Nephron (organoid): ENCODE measurements around the gene ATMIN.
A peak's percentile ranks its signal among the peaks of the same experiment; 100 is the strongest.

Experiments used
- H3K27ac Mint-ChIP-seq, 3 experiments: 2 replicates each; pipeline ENCODE4 v1.8.0; 2020; ENCODE audit warnings: mixed read lengths in 3 of 3, mild to moderate bottlenecking in 2 of 3, moderate library complexity in 1 of 3
- H3K27me3 Mint-ChIP-seq: 2 replicates; pipeline ENCODE4 v1.8.0; 2021; ENCODE audit warnings: low read depth, mild to moderate bottlenecking, moderate library complexity, mixed read lengths
- H3K36me3 Mint-ChIP-seq: 2 replicates; pipeline ENCODE4 v1.8.0; 2020; ENCODE audit warnings: low read depth, mixed read lengths
- H3K4me1 Mint-ChIP-seq: 2 replicates; pipeline ENCODE4 v1.8.0; 2020; ENCODE audit warnings: mixed read lengths
- H3K4me3 Mint-ChIP-seq, 3 experiments: 2 replicates each; pipeline ENCODE4 v1.8.0; 2020; ENCODE audit warnings: mild to moderate bottlenecking in 3 of 3, mixed read lengths in 3 of 3, moderate library complexity in 2 of 3
- H3K9me3 Mint-ChIP-seq: 2 replicates; pipeline ENCODE4 v1.8.0; 2020; ENCODE audit warnings: mixed read lengths
- CTCF ChIP-seq, 3 experiments: fragments of 200-600 bp; sonication (generic); IDR thresholded peaks; one replicate each; pipeline ENCODE4 v1.5.0; 2021; ENCODE audit warnings: antibody characterized with exemption in 3 of 3; ENCODE audit not compliant: unreplicated experiment in 3 of 3

Gene ATMIN

DNA sequence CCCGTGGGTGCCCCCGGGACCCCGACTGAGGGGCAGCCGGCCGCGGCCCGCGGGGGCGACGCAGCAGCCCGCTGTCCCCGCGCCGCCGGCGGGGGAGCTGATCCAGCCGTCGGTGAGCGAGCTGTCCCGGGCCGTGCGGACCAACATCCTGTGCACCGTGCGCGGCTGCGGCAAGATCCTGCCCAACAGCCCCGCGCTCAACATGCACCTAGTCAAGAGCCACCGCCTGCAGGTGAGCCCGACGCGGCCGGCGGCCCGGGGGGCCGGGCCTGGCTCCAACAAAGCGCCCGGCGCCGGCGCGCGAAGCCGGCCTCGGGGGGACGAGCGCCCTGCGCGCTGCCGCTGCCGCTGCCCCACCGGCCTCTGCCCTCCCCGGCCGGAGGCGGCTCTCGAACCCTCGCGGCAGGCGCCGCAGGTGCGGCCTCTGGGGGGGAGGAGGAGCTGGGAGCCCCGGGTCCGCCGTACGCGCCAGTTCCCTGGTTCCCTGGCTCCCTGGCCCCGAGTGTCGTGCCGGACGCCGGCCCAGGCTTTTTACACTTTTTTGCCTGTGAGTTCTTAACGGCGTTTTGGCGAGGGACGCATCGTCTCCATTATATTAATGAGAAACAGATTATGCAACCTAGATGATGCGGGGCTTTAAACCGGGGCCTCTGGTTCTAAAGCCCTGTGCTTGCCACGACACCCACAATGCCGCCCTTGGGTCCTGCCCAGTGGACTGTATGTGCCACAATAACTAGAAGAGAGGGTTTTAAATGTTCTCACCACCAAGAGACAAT is 521 bp downstream of the ATMIN start:
- H3K36me3 Mint-ChIP-seq: peaks cover 40% of the 10 kb centered on the region
- H3K4me3 Mint-ChIP-seq: peak overlapping the region; percentile 89 to 92 (median 91)
- no peak for TF ChIP-seq CTCF (IDR thresholded peaks at IDR 0.05; ENCODE audit: unreplicated experiment in 3 of 3)
- no peaks in the 10 kb centered on the region for H3K9me3 Mint-ChIP-seq
- peaks cover 22% of the 10 kb centered on the region for H3K4me1 Mint-ChIP-seq
- H3K27ac Mint-ChIP-seq: peak overlapping the region; percentile 40 to 90 (median 78)
- no peaks in the 10 kb centered on the region for H3K27me3 Mint-ChIP-seq

DNA sequence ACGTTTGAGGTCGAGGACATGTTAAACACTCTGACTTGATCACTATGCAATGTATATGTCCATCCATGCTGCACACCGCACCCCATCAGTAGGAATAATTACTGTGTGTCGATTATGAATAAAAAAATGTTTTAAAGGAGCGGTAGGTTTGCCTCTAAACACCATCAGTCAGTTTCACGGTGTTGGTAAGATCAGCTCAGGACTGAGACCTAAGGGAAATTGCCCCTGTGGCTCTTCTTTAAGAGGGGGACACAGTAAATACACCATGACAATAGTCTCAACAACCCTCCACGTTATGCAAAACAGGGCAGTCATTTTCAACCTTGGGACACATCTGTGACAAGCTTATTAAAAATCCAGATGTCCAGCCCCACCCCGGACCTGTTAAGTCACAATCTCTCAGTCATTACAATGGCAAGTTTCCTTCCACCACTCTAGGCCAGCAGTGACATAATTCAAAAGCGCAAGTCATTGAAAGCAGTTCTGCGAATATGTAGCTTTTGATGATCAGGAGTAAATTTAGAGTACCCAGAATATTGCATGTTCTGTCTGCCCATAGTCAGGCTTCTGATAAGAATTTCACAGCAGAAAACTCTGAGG is 1.2 kb downstream of the ATMIN start:
- TF ChIP-seq CTCF (IDR thresholded peaks at IDR 0.05; ENCODE audit: unreplicated experiment in 3 of 3): no peak
- H3K4me3 Mint-ChIP-seq: peak overlapping the region; percentile 89 to 92 (median 91)
- peak overlapping the region; percentile 40 to 90 (median 78) for H3K27ac Mint-ChIP-seq
- peaks cover 39% of the 10 kb centered on the region for H3K36me3 Mint-ChIP-seq
- H3K27me3 Mint-ChIP-seq: no peaks in the 10 kb centered on the region
- no peaks in the 10 kb centered on the region for H3K9me3 Mint-ChIP-seq
- peaks cover 22% of the 10 kb centered on the region for H3K4me1 Mint-ChIP-seq

DNA sequence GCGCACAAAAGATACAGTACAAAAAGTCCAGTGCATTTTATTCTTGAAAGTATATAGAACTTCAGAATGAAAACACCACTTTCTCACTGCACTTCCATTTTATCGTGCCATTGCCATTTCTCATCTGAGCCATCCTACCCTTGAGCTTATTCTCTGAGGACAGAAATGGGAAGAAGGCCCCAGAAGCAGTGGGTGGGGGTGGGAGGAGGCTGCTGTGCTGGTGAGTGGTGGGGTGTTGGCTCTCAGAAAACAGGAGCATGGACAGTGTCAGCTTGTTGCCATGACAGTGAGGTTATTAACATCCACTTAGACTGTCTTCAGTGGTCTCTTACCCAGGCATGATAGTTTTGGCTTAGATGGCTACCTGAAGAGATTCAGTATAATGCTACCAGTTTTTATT is 4.5 kb downstream of the ATMIN start:
- peaks cover 65% of the 10 kb centered on the region for H3K36me3 Mint-ChIP-seq
- peak overlapping the region in 1 of 3 experiments; percentile 29 for H3K27ac Mint-ChIP-seq
- no peaks in the 10 kb centered on the region for H3K9me3 Mint-ChIP-seq
- peak overlapping the region; percentile 8 to 59 (median 30) for H3K4me3 Mint-ChIP-seq
- H3K27me3 Mint-ChIP-seq: no peaks in the 10 kb centered on the region
- no peak for TF ChIP-seq CTCF (IDR thresholded peaks at IDR 0.05; ENCODE audit: unreplicated experiment in 3 of 3)
- H3K4me1 Mint-ChIP-seq: peaks cover 22% of the 10 kb centered on the region

- H3K4me3 Mint-ChIP-seq: no peak overlapping the region
- H3K9me3 Mint-ChIP-seq: no peaks in the 10 kb centered on the region
- no peak overlapping the region for H3K27ac Mint-ChIP-seq
- peaks cover 71% of the 10 kb centered on the region for H3K36me3 Mint-ChIP-seq
- H3K4me1 Mint-ChIP-seq: peaks cover 22% of the 10 kb centered on the region
- no peak for TF ChIP-seq CTCF (IDR thresholded peaks at IDR 0.05; ENCODE audit: unreplicated experiment in 3 of 3)
- no peaks in the 10 kb centered on the region for H3K27me3 Mint-ChIP-seq
Observed at GRCh38 chr16:81040842-81041241, 5.2 kb downstream of the ATMIN start.

DNA sequence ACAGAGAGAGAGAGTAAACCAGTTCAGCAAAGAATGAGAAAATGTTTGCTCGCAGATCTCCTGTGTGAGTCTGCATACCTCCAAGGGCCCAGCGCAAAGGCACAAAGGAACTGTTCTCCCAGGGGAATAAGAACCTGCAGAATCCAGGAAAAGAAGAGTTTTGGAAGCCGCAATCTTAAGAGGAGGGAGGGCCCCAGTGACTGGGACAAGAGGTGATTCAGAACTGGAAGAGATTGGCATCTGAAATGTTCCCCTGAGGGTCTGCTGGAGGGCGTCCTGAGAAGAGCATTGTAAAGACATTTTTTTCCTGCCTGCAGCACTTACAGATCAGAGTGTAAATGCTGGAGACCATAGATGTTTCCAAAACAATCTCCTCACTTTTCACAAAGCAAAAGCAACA is 6.1 kb downstream of the ATMIN start:
- no peaks in the 10 kb centered on the region for H3K27me3 Mint-ChIP-seq
- no peak for TF ChIP-seq CTCF (IDR thresholded peaks at IDR 0.05; ENCODE audit: unreplicated experiment in 3 of 3)
- H3K4me1 Mint-ChIP-seq: peaks cover 19% of the 10 kb centered on the region
- no peak overlapping the region for H3K4me3 Mint-ChIP-seq
- no peaks in the 10 kb centered on the region for H3K9me3 Mint-ChIP-seq
- H3K27ac Mint-ChIP-seq: no peak overlapping the region
- H3K36me3 Mint-ChIP-seq: peaks cover 77% of the 10 kb centered on the region
